K562 (cell line): ENCODE measurements around the gene SLC6A6. TPM values are rescaled to one million over a fixed set of nuclear protein-coding genes. Genes with fewer than 3 reads are reported as not detected.

Experiments used
- ATAC-seq: fragments of 200-7000 bp; cut with Tn5 transposase; 3 replicates; pipeline ENCODE4 v1.9.1; 2020; ENCODE audit warnings: moderate library complexity
- BruUV-seq: library from RNA; stranded (reverse); fragments of 400-500 nt; replicated peaks from 2 replicates; lab custom pipeline; 2021; lab: Mats Ljungman, UMichigan
- CTCF ChIA-PET: fragments of 300-600 bp; formaldehyde crosslinking; extraction: SDS; loops from one replicate; lab custom pipeline; 2021; ENCODE audit warnings: low intra/inter-chr PET ratio; lab: Yijun Ruan, JAX
- POLR2A ChIA-PET: fragments of 300-600, 350-650 bp; sonication (Branson Sonifier 250); formaldehyde crosslinking; extraction: SDS; loops from one replicate; lab custom pipeline; 2021; ENCODE audit warnings: antibody characterized with exemption, inconsistent platforms; lab: Yijun Ruan, JAX
- DNase-seq, 4 experiments: peaks; one replicate each; pipeline versions ENCODE4 v3.0.0 to v3.0.0-alpha.2; 2011 to 2018; ENCODE audit warnings: low spot score in 3 of 4, mixed read lengths in 3 of 4; ENCODE audit errors: extremely low read depth in 1 of 4
- FAIRE-seq: peaks from 2 replicates; lab custom pipeline; 2011; peaks lifted over from hg19 to GRCh38; lab: Jason Lieb, UNC
- H2AFZ ChIP-seq: 2 replicates; pipeline ENCODE4 v1.6.0; 2011; ENCODE audit warnings: low read depth, low read length, control low read depth, inconsistent platforms
- H3K27ac ChIP-seq: fragments of 200-600 bp; 3 replicates; pipeline ENCODE4 v1.8.0; 2011; ENCODE audit warnings: low read depth, mild to moderate bottlenecking, control low read depth, inconsistent platforms, low read length, moderate library complexity, mixed read lengths; ENCODE audit errors: extremely low read depth
- H3K27me3 ChIP-seq, 2 experiments: fragments of 300-600 bp in 1 of 2; 2 replicates in 1 of 2; 3 replicates in 1 of 2; pipeline versions ENCODE4 v1.6.0 to v1.8.0; 2011; ENCODE audit warnings: inconsistent platforms in 2 of 2, low read length in 2 of 2, mild to moderate bottlenecking in 1 of 2, mixed read lengths in 1 of 2, moderate library complexity in 1 of 2; ENCODE audit not compliant: control insufficient read depth in 2 of 2, insufficient read depth in 2 of 2
- H3K36me3 ChIP-seq: fragments of 300-600 bp; 3 replicates; pipeline ENCODE4 v1.8.0; 2011; ENCODE audit warnings: mild to moderate bottlenecking, low read length, inconsistent platforms; ENCODE audit not compliant: control insufficient read depth, insufficient read depth
- H3K4me1 ChIP-seq, 2 experiments: fragments of 200-600 bp in 1 of 2; replicated peaks in 1 of 2; 2 replicates in 1 of 2; 3 replicates in 1 of 2; pipeline versions ENCODE4 v1.5.1 to v1.8.0; 2011; ENCODE audit warnings: inconsistent platforms in 2 of 2, low read length in 2 of 2, mild to moderate bottlenecking in 1 of 2, mixed read lengths in 1 of 2, moderate library complexity in 1 of 2; ENCODE audit not compliant: control insufficient read depth in 2 of 2, insufficient read depth in 2 of 2
- H3K4me2 ChIP-seq: 2 replicates; pipeline ENCODE4 v1.6.1; 2011; ENCODE audit warnings: low read length, control low read depth, inconsistent platforms, mixed read lengths; ENCODE audit not compliant: insufficient read depth
- H3K4me3 ChIP-seq: fragments of 200-600 bp; sonication (generic), shearing (Covaris generic); 2 replicates; pipeline ENCODE4 v1.5.1; 2016; ENCODE audit warnings: control low read depth, inconsistent platforms
- H3K79me2 ChIP-seq: fragments of 200-600 bp; 3 replicates; pipeline ENCODE4 v1.8.0; 2011; ENCODE audit warnings: low read length, inconsistent platforms; ENCODE audit not compliant: control insufficient read depth, insufficient read depth
- H3K9ac ChIP-seq, 2 experiments: 2 replicates each; pipeline versions ENCODE4 v1.6.0 to v1.6.1; 2011; ENCODE audit warnings: low read depth in 2 of 2, low read length in 2 of 2, control low read depth in 1 of 2, inconsistent platforms in 1 of 2, mild to moderate bottlenecking in 1 of 2, mixed read lengths in 1 of 2; ENCODE audit not compliant: insufficient read depth in 1 of 2
- H3K9me1 ChIP-seq: one replicate; pipeline ENCODE4 v1.6.0; 2011; ENCODE audit warnings: inconsistent platforms, mild to moderate bottlenecking, low read length, moderate library complexity; ENCODE audit not compliant: control insufficient read depth, insufficient read depth
- H3K9me3 ChIP-seq: replicated peaks from 2 replicates; pipeline ENCODE4 v1.5.1; 2011; ENCODE audit warnings: low read depth, low read length, inconsistent platforms; ENCODE audit not compliant: control insufficient read depth, insufficient read depth
- H4K20me1 ChIP-seq: replicated peaks from 2 replicates; pipeline ENCODE4 v1.6.1; 2011; ENCODE audit warnings: low read length, inconsistent platforms, mixed read lengths; ENCODE audit not compliant: control insufficient read depth, insufficient read depth
- BRCA1 ChIP-seq, 2 experiments: fragments of 450-650 bp in 1 of 2; sonication (generic) in 1 of 2; formaldehyde crosslinking in 1 of 2; IDR thresholded peaks; 2 replicates each; pipeline versions ENCODE4 v1.5.0 to v1.6.1; 2017 to 2020; ENCODE audit warnings: mild to moderate bottlenecking in 1 of 2, missing genetic modification reagents in 1 of 2
- ETV5 ChIP-seq: sonication (generic); formaldehyde crosslinking; IDR thresholded peaks from 2 replicates; pipeline ENCODE4 v1.4.0; 2020; ENCODE audit warnings: low read depth, mild to moderate bottlenecking, missing genetic modification reagents
- GATAD2A ChIP-seq: fragments of 450-650 bp; IDR thresholded peaks from 2 replicates; pipeline ENCODE4 v1.6.1; 2017
- GTF2A2 ChIP-seq: IDR thresholded peaks from 2 replicates; pipeline ENCODE4 v1.6.1; 2016; ENCODE audit warnings: mild to moderate bottlenecking, missing genetic modification characterization, missing compliant biosample characterization
- NBN ChIP-seq: fragments of 450-650 bp; IDR thresholded peaks from 2 replicates; pipeline ENCODE4 v1.6.1; 2016; ENCODE audit warnings: low read depth, mild to moderate bottlenecking
- NR2C2 ChIP-seq, 2 experiments: fragments of 200-800 bp in 1 of 2; sonication (Bioruptor generic) in 1 of 2; sonication (generic) in 1 of 2; formaldehyde crosslinking in 1 of 2; IDR thresholded peaks; 2 replicates each; pipeline versions ENCODE4 v1.6.1 to v1.8.0; 2016 to 2022; ENCODE audit warnings: mild to moderate bottlenecking in 1 of 2, missing compliant biosample characterization in 1 of 2, missing genetic modification characterization in 1 of 2, missing genetic modification reagents in 1 of 2
- PTRF ChIP-seq: fragments of 450-650 bp; IDR thresholded peaks from 2 replicates; pipeline ENCODE4 v1.6.1; 2016; ENCODE audit warnings: mild to moderate bottlenecking, missing genetic modification characterization, missing compliant biosample characterization
- ZC3H8 ChIP-seq: fragments of 450-650 bp; IDR thresholded peaks from 2 replicates; pipeline ENCODE4 v1.6.1; 2017
- ZNF224 ChIP-seq: sonication (generic); formaldehyde crosslinking; IDR thresholded peaks from 2 replicates; pipeline ENCODE4 v1.8.0; 2022; ENCODE audit warnings: mild to moderate bottlenecking, missing genetic modification reagents
- WGBS: fragments of 100-300 bp; shearing (Covaris generic); methylation state at CpG from one replicate; pipeline ENCODE4 v1.1.6; 2016; ENCODE audit warnings: low coverage, mixed read lengths; ENCODE audit not compliant: insufficient coverage; ENCODE audit errors: missing lambda C conversion rate; 5-methylcytosine and 5-hydroxymethylcytosine counted together
- in situ Hi-C: fragments of 300-500 bp; cut with MboI; formaldehyde crosslinking; loops from 4 replicates; pipeline ENCODE4 v1.15.0; 2018; ENCODE audit warnings: inconsistent platforms, mixed read lengths
- intact Hi-C: fragments of 100-400 bp; cut with micrococcal nuclease; formaldehyde crosslinking; loops from 2 replicates; pipeline ENCODE4 v1.14.2; 2022
- polyA plus RNA-seq, 8 experiments: library from polyadenylated mRNA; depleted of rRNA in 4 of 8; stranded (reverse) in 5 of 8; unstranded in 3 of 8; fragments of >200 nt; fragmentation: Nextera tagmentation in 2 of 8; fragmentation: Illumina TruSeq in 1 of 8; extraction: Ambion mirVana in 2 of 8; extraction: Trizol in 1 of 8; gene quantifications; 2 replicates each; pipeline versions ENCODE4 v1.2.1 to v1.2.3, GENCODE V29; 2011 to 2014; ENCODE audit warnings: inconsistent platforms in 1 of 8, missing spikeins in 1 of 8
- total RNA-seq, 7 experiments: library from RNA; depleted of rRNA in 6 of 7; stranded (reverse); fragments of >200 nt in 6 of 7; fragmentation: Illumina TruSeq in 2 of 7; extraction: Trizol in 2 of 7; gene quantifications; 2 replicates each; pipeline versions ENCODE4 v1.2.1 to v1.2.3, GENCODE V29; 2011 to 2021; ENCODE audit warnings: low replicate concordance in 1 of 7
- TF ChIP-seq, protein P1 (sequence below): fragments of 250-450 bp; sonication (Bioruptor Pico); IDR thresholded peaks from 2 replicates; pipeline ENCODE4 v1.8.0; 2022; ENCODE audit warnings: inconsistent platforms, mild to moderate bottlenecking, moderate library complexity, borderline replicate concordance
- TF ChIP-seq, protein P2 (sequence below): fragments of 250-450 bp; sonication (Bioruptor Pico); IDR thresholded peaks from 2 replicates; pipeline ENCODE4 v1.8.0; 2022; ENCODE audit warnings: moderate library complexity, mild to moderate bottlenecking, inconsistent platforms
- TF ChIP-seq, protein P3 (sequence below): fragments of 450-650 bp; IDR thresholded peaks from 2 replicates; pipeline ENCODE4 v1.6.1; 2017; ENCODE audit warnings: antibody characterized with exemption
- TF ChIP-seq, protein P4 (sequence below): fragments of 450-650 bp; formaldehyde crosslinking; IDR thresholded peaks from 2 replicates; pipeline ENCODE4 v1.4.0; 2020; ENCODE audit warnings: mild to moderate bottlenecking, moderate library complexity
- TF ChIP-seq, protein P5 (sequence below): fragments of 250-450 bp; sonication (Bioruptor Pico); IDR thresholded peaks from 2 replicates; pipeline ENCODE4 v1.4.0; 2020; ENCODE audit warnings: mild to moderate bottlenecking, moderate library complexity

The SLC6A6 gene
- total and polyA plus RNA-seq, 9 of the 15 experiments (the other 6 are each of a cell fraction or from before 2014, with no cell fraction given) = 12.3 to 203 (median 93.2) TPM

DNA sequence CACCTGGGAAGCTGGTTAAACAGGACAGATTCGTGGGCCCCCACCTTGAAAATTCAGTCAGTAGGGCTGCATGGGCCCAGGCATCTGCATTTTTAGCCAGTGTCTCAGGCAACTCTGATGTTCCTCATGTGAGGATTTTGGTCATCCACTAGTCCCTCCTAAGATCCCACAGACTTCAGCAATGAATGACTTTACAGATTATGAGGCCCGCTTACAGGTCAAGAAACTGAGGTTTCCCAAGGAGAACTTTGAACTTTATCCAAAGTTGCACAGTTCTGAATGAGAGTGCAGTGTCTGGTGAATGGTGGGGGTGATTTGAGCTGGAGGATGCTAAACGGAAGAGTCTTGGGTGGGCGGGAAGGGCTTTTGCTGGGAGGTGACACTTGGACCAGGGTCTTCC, 27.2 kb downstream of the SLC6A6 start:
- Histone ChIP-seq H3K9ac (no peak overlapping the region), H3K79me2 (peaks cover 99% of the 10 kb centered on the region), H3K4me3 (no peak overlapping the region), H4K20me1 (peaks cover 29% of the 10 kb centered on the region), H2AFZ (no peak overlapping the region), H3K36me3 (peaks cover 89% of the 10 kb centered on the region; the same call in 2 of the 3 replicates), H3K4me2 (no peak overlapping the region), H3K9me1 (peaks cover 10% of the 10 kb centered on the region), H3K9me3 (no peaks in the 10 kb centered on the region), H3K27ac (0 out of 3 replicates have a peak overlapping the region, but pooled peaks have one; percentile 7), H3K27me3 (no peaks in the 10 kb centered on the region), H3K4me1 (peaks cover 51 to 59% of the 10 kb centered on the region in 2 experiments)
- POLR2A ChIA-PET = interaction anchor here (0.6 to 1.3 kb wide), 4 partner anchors 10 to 46 kb away, joined by 3 to 6 read pairs (median 3); no protein-coding TSS in a partner anchor
- in situ Hi-C loops (no loop called here), intact Hi-C loops (loop anchor here (10.0 kb wide), 1 partner anchor 225 kb away; no protein-coding TSS in a partner anchor)
- no TSS peak for BruUV-seq
- ATAC-seq (no peak), FAIRE-seq (no peak), DNase-seq (no peak)
- CTCF ChIA-PET = no interaction called here
- WGBS = 69% methylated on average over 4 of the region's 4 CpGs
- no peak for TF ChIP-seq BRCA1 (IDR thresholded peaks at IDR 0.05)
- TF ChIP-seq BRCA1 (CRISPR knock-in tag; IDR thresholded peaks at IDR 0.05) = no peak
- TF ChIP-seq, protein P1, sequence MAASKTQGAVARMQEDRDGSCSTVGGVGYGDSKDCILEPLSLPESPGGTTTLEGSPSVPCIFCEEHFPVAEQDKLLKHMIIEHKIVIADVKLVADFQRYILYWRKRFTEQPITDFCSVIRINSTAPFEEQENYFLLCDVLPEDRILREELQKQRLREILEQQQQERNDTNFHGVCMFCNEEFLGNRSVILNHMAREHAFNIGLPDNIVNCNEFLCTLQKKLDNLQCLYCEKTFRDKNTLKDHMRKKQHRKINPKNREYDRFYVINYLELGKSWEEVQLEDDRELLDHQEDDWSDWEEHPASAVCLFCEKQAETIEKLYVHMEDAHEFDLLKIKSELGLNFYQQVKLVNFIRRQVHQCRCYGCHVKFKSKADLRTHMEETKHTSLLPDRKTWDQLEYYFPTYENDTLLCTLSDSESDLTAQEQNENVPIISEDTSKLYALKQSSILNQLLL (CRISPR knock-in tag) = no peak
- TF ChIP-seq ETV5 = no peak
- TF ChIP-seq, protein P2, sequence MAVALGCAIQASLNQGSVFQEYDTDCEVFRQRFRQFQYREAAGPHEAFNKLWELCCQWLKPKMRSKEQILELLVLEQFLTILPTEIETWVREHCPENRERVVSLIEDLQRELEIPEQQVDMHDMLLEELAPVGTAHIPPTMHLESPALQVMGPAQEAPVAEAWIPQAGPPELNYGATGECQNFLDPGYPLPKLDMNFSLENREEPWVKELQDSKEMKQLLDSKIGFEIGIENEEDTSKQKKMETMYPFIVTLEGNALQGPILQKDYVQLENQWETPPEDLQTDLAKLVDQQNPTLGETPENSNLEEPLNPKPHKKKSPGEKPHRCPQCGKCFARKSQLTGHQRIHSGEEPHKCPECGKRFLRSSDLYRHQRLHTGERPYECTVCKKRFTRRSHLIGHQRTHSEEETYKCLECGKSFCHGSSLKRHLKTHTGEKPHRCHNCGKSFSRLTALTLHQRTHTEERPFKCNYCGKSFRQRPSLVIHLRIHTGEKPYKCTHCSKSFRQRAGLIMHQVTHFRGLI (CRISPR knock-in tag) = no peak
- no peak for TF ChIP-seq ZC3H8
- no peak for TF ChIP-seq PTRF (tag)
- TF ChIP-seq, protein P3, sequence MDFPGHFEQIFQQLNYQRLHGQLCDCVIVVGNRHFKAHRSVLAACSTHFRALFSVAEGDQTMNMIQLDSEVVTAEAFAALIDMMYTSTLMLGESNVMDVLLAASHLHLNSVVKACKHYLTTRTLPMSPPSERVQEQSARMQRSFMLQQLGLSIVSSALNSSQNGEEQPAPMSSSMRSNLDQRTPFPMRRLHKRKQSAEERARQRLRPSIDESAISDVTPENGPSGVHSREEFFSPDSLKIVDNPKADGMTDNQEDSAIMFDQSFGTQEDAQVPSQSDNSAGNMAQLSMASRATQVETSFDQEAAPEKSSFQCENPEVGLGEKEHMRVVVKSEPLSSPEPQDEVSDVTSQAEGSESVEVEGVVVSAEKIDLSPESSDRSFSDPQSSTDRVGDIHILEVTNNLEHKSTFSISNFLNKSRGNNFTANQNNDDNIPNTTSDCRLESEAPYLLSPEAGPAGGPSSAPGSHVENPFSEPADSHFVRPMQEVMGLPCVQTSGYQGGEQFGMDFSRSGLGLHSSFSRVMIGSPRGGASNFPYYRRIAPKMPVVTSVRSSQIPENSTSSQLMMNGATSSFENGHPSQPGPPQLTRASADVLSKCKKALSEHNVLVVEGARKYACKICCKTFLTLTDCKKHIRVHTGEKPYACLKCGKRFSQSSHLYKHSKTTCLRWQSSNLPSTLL = no peak
- no peak for TF ChIP-seq ZNF224
- TF ChIP-seq, protein P4, sequence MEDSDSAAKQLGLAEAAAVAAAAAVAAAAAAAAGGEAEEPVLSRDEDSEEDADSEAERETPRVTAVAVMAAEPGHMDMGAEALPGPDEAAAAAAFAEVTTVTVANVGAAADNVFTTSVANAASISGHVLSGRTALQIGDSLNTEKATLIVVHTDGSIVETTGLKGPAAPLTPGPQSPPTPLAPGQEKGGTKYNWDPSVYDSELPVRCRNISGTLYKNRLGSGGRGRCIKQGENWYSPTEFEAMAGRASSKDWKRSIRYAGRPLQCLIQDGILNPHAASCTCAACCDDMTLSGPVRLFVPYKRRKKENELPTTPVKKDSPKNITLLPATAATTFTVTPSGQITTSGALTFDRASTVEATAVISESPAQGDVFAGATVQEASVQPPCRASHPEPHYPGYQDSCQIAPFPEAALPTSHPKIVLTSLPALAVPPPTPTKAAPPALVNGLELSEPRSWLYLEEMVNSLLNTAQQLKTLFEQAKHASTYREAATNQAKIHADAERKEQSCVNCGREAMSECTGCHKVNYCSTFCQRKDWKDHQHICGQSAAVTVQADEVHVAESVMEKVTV (CRISPR knock-in tag) = no peak
- TF ChIP-seq GTF2A2 (tag) = no peak
- TF ChIP-seq NR2C2 (CRISPR knock-in tag; IDR thresholded peaks at IDR 0.05) = no peak
- TF ChIP-seq NR2C2 (tag; IDR thresholded peaks at IDR 0.05) = peak; percentile 30; the same call in 1 of the 2 replicates
- no peak for TF ChIP-seq GATAD2A
- TF ChIP-seq NBN = no peak
- TF ChIP-seq, protein P5, sequence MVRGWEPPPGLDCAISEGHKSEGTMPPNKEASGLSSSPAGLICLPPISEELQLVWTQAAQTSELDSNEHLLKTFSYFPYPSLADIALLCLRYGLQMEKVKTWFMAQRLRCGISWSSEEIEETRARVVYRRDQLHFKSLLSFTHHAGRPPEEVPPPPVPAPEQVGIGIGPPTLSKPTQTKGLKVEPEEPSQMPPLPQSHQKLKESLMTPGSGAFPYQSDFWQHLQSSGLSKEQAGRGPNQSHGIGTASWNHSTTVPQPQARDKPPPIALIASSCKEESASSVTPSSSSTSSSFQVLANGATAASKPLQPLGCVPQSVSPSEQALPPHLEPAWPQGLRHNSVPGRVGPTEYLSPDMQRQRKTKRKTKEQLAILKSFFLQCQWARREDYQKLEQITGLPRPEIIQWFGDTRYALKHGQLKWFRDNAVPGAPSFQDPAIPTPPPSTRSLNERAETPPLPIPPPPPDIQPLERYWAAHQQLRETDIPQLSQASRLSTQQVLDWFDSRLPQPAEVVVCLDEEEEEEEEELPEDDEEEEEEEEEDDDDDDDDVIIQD = no peak
